HG03108 (cell line): ENCODE data around the gene SIM1.

Experiments used
- ATAC-seq: cut with Tn5 transposase; IDR thresholded peaks from one replicate; pipeline ENCODE4 v1.9.1; 2021; ENCODE audit warnings: moderate library complexity; ENCODE audit not compliant: unreplicated experiment

The SIM1 gene, protein sequence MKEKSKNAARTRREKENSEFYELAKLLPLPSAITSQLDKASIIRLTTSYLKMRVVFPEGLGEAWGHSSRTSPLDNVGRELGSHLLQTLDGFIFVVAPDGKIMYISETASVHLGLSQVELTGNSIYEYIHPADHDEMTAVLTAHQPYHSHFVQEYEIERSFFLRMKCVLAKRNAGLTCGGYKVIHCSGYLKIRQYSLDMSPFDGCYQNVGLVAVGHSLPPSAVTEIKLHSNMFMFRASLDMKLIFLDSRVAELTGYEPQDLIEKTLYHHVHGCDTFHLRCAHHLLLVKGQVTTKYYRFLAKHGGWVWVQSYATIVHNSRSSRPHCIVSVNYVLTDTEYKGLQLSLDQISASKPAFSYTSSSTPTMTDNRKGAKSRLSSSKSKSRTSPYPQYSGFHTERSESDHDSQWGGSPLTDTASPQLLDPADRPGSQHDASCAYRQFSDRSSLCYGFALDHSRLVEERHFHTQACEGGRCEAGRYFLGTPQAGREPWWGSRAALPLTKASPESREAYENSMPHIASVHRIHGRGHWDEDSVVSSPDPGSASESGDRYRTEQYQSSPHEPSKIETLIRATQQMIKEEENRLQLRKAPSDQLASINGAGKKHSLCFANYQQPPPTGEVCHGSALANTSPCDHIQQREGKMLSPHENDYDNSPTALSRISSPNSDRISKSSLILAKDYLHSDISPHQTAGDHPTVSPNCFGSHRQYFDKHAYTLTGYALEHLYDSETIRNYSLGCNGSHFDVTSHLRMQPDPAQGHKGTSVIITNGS

GRCh38 chr6:100464903-100465700, at the start of gene SIM1:
SIM1 (minus strand) TSS chr6:100464921; CDS start chr6:100463468, 1,453 bp downstream.
- ATAC-seq, result no peak

DNA sequence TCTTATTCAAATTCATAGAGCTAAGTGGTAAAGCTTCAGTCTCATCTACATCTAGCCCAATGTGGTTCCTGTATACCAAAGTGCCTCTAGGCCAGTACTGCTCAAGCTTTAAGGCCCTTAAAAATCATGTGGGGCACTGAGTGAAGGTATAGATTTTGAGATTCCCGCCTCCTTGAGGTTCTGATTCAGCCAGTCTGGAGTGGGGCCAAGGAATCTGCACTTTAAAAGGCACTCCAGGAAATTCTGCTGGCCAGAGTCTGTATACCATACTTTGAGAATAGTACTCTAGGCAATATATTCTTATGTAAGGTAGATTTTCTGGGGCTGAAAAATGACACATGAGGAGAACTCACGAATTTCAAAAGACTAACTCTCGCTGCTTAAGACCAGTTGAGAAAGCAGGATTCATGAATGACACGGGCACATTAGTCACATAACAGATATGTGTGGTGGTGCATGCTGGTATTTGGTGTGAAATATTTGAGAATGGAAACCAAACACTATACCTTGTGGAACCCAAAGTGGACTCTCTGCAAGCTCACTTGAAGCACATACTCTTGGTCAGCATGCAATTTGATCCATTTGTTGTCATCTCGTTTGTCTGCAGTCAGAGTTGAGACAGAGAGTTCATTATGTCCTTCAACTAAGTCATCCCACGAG, 47.6 kb upstream of the SIM1 start:
- no peak for ATAC-seq

DNA sequence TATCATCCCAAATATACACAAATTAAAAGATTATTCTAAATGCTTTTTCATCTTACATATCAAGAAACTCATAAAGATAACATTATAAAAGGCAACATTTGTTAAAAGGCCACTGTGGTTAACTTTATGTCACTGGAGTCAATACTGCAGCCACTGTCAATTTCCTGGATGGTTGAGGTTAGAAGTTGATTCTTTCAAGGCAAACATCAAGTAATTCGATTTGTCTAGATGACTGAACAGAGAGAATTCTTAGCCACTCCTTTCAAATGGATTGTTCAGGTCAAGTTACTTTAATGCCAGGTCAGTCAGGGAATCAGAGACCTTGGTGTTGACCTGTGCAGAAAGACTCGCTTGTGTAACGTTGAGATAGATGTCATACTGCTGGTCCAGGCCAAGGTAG, 44.4 kb upstream of the SIM1 start:
- no peak for ATAC-seq

DNA sequence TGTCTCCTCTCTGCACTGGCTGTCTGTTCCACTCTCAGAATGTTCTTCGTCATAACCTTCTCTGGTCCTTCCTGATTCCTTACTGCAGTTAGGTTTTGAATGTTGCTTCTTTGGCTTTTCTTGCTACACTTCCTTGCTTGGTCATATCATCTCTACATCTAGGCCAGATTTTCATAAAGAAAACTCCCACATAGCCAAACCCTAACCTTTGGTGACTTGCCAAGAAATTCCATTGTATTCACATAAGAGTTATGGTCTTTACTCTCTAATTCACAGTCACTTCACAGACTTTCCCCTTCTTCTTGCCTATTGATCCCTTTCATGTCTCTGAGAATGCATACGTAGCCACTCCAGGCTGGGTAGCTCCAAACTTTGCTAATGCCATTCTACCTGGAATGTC, 41.9 kb upstream of the SIM1 start:
- ATAC-seq, result no peak

DNA sequence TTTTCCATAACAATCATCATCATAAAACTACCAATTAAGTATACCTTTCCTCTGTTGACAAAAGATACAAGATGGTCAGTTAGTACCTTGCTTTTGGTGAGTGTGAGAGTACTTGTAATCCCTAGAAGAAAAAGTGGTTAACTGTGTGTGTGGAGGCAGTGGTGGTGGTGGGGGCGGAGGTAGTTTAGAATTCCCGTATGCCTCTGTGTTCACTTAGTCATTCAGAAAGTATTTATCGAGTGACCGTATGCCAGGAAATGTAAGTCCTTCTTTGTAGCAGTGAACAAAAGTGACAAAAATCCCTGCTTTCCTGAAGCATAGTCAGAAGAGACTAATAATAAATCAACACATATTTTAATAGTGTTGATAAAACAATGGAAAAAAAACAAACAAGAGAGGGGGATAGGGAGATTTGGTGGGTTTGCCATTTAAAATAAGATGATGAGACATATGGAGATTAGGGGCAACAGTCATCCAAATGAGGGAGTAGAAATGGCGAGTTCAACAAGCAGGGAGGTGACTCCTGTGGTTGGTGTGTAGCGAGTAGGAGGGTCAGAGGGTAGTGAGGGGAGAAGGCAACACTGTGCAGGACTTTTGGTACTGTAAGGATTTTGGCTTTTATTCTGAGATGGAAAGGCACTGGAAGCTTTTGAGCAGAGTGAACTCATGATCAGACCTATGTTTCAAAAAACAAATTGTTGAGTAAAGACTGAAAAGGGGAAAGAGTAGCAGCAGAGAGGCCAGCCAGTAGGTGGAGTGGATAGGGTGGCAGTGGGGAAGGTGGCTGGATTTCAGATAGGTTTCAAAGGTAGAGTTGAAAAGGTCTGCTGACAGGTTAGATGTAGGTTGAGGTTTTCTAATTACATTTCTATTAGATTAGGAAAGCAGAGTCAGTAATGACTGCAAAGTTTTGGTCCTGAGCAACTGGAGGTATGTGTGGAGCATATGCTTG, 40.3 kb upstream of the SIM1 start:
- no peak for ATAC-seq

DNA sequence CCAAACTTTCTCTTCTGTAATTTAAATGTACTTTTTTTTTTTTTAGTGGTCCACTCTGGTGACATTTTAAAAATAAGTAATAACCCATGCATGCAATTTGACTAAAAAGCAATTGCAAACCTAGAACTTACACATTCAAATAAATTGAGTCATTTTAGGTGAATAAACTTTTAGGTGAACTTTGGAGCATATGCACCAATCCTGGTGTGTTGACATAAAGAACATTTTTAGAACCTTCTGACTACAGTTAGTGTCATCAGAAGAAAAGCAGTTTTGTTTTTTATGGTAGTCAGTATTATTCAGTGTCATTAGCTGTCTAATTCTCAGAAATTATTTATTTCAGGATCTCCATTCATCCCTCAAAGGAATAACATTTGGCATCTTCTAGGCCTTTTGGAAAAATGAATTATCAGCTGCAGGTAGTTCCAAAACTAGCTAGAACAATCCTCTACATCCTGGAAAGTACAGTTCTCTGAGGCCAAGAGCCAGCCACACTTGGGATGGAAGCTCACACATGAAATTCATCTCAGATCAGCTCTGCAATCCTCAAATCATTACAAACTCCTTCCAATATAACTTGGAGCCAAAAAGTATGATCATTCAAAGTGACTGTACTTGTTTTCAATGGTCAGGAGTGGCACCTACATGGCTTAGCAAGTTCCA, 38.5 kb upstream of the SIM1 start:
- no peak for ATAC-seq

GRCh38 chr6:100493206-100493888, 28.6 kb upstream of the SIM1 start:
- ATAC-seq, result no peak

DNA sequence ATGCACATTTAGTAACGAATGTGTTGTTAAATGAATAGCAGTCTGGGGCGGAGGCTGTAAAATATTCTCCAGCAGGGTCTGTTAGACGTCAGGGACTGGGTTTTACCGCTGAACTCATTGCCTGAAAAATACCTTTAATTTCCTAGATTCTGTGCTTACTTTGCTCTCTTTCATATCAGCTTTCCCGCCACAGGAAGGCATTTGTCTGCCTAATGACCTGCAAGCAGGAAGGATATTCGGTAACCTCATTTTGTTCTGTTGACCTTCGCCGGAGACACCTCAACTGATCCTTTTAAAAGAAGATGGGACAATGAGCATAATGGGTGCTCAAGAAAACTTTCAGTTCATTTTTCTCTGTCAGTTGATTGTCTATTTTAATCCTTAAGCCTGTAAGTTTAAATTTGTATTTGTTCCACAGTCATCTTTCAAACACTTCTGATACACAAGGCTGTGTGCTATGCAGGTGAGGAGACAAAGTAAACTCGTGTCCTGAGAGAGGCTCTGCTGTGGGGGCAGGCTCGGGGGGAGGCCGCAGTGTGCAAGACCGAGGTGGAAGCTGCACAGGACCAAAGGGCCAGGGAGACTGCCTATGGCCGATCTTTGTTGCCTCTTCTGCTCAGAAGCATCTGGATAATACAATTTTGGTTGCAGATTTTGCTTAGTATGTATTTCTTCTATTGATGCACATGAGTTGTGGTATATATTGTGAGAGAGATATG, 27.4 kb upstream of the SIM1 start:
- no peak for ATAC-seq

DNA sequence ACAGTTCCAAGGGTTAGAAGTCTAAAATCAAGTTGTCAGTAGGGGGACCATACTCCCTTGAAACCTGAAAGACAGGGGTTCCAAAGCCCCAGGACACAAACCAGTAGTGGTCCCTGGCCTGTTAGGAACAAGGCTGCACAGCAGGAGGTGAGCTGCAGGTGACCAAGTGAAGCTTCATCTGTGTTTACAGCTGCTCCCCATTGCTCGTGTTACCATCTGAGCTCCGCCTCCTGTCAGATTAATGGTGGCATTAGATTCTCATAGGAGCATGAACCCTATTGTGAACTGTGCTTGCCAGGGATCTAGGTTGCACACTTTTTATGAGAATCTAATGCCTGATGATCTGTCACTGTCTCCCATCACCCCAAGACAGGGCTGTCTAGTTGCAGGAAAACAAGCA, 25.3 kb upstream of the SIM1 start:
- ATAC-seq, result no peak

- ATAC-seq, result no peak
These were observed 23.5 kb upstream of the SIM1 start for GRCh38 chr6:100488244-100488643.

- ATAC-seq, result no peak
These were observed 22.9 kb upstream of the SIM1 start for GRCh38 chr6:100487638-100488037.

- ATAC-seq, result no peak
These were observed 20.5 kb upstream of the SIM1 start for GRCh38 chr6:100485268-100485667.

- ATAC-seq, result peak; percentile 43
These were observed 19.8 kb upstream of the SIM1 start for GRCh38 chr6:100484474-100484873.

DNA sequence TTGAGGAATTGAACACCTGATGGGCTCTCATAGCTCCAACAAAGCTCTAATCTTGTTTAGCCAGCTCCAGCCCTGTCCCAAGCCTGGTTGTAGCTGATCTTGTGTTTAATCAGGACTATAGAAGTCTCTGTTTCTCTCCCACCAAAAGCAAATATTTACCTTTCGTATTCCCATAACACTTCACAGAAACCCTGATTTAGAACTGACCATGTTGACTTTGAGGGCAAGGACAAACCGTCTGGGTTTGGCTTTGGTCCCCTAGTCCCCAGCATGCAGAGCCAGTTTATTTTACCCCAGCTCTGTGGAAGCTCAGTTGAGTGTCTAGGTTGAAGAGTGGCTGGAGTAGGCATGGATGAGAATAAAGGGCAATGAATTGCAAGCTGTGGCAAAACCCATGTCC, 18.0 kb upstream of the SIM1 start:
- ATAC-seq, result no peak

- peak; percentile 39 for ATAC-seq
These were observed 14.7 kb upstream of the SIM1 start for GRCh38 chr6:100479179-100480035.

- ATAC-seq, result peak; percentile 65
These were observed 11.0 kb upstream of the SIM1 start for GRCh38 chr6:100475554-100476320.
